Fibroblast of mammary gland (primary cell): ENCODE results near the gene DEGS2.
"Not testable (repeated sequence)": the region's sequence is repeated elsewhere in the genome, so short reads cannot be mapped to it uniquely, and the experiment has no call there.

Source experiments
- DNase-seq: peaks from one replicate; pipeline ENCODE4 v3.0.0-alpha.2; 2010; ENCODE audit warnings: low read depth
- H3K4me3 ChIP-seq: 2 replicates; pipeline ENCODE4 v1.5.1; 2011; ENCODE audit warnings: low read depth, mild to moderate bottlenecking, low read length, moderate library complexity; ENCODE audit not compliant: control insufficient read depth
- TF ChIP-seq, protein P1 (sequence below): conservative IDR thresholded peaks from 2 replicates; pipeline ENCODE4 v1.5.1; 2011; ENCODE audit warnings: low read depth, low read length, inconsistent platforms; ENCODE audit not compliant: control insufficient read depth, insufficient read depth

Gene DEGS2

DNA sequence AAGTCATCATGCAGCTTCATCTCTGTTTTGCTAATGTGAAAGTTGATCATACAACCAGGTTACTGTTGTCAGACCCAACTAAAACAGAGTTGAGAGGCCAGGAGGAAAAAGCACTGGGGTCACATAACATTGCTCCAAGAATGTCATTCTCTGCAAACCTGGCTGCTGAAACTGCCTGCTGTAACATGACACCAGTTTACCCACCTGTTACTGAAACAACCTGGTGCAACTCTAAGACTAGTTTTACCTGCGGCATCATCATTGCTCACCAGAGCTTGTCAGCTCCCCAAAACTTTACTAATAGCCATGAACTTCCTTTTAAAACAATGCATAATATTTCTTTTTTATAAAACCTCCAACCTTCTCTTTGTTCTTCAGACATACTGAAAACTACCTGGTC lies 30.7 kb upstream of the DEGS2 start:
- DNase-seq: no peak
- no peak overlapping the region for H3K4me3 ChIP-seq
- TF ChIP-seq, protein P1, sequence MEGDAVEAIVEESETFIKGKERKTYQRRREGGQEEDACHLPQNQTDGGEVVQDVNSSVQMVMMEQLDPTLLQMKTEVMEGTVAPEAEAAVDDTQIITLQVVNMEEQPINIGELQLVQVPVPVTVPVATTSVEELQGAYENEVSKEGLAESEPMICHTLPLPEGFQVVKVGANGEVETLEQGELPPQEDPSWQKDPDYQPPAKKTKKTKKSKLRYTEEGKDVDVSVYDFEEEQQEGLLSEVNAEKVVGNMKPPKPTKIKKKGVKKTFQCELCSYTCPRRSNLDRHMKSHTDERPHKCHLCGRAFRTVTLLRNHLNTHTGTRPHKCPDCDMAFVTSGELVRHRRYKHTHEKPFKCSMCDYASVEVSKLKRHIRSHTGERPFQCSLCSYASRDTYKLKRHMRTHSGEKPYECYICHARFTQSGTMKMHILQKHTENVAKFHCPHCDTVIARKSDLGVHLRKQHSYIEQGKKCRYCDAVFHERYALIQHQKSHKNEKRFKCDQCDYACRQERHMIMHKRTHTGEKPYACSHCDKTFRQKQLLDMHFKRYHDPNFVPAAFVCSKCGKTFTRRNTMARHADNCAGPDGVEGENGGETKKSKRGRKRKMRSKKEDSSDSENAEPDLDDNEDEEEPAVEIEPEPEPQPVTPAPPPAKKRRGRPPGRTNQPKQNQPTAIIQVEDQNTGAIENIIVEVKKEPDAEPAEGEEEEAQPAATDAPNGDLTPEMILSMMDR: no peak

DNA sequence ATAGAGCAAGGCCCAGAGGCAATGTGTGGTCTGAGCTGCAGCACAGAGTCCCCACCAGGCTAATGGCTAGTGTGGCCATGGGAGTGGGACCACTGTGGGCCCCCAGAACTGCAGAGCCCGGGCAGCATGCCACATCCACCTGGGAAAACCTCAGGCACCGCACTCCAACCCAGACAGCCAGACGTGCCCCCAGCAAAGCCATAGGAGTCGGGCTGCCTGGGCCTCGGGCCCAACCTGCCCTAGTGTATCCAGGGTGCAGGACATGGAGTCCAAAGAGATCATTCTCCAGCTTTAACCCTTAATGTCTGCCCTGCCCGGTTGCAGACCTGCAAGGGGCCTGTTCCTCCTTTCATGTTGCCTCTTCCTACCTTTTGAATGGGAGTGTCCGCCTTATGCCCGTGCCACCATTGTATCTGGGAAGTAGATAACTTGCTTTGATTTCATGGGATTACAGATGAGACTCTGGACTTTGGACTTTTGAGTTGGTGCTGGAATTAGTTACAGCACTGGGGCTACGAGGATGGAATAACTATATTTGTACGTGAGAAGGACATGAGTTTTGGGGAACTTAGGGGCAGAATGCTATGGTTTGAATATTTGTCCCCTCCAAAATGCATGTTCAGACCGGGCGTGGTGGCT lies 29.1 kb upstream of the DEGS2 start:
- H3K4me3 ChIP-seq: no peak overlapping the region
- TF ChIP-seq, protein P1: no peak
- no peak for DNase-seq

DNA sequence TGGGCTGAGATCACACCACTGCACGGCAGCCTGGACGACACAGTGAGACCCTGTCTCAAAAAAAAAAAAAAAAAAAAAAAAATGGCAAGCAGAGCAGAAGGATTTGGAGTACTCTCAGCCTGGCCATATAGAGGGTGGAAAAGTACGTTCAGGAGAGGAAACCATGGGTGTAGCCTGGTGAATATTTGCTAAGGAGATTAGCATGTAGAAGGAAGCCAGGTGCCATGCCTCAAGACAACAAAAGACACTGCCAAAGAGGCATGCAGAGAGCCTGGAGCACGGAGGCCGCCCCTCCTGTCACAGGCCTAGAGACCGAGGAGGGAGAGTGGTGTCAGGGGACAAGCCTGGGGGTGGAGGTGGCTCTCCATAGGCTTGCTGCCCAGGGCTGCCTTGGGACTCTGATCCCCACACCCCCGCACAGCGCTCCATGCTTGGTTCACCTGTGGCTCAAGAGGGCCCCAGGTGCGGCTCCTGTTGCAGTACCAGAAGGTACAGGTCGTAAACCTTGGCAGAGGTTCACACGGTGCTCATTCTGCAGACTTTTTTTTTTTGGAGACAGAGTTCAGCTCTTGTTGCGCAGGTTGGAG lies 27.9 kb upstream of the DEGS2 start:
- no peak for DNase-seq
- TF ChIP-seq, protein P1: no peak
- H3K4me3 ChIP-seq: no peak overlapping the region

DNA sequence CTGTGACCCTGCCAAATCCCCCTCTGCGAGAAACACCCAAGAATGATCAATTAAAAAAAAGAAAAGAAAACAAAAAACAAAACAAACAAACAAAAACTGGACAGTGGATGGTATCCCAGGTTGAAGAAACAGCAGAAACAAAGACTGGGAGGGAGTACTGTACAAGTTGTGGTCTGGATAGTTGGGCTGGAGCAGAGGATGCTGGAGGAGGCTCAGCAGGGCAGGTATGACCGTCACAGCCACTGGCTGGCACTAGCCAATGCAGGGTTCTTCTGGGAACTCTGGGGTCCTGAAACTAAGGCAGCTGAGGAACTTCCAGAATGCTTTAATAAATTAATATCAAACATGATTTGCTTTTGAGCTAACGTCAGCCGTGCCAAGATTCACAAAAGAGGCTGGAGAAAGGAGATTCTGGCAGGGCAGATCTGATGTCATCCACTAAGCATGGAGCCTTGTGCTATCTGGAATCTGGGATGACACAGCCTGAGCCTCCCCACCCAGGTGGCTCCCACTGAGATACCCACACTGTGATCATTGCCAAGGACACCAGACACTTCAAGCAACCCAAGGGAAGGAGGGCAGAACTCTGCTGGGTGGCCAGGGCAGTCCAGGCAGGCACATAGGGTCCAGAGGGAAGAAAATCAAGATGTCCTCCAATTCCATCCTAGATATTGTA lies 22.6 kb upstream of the DEGS2 start:
- DNase-seq, H3K4me3 ChIP-seq: not testable (repeated sequence)

DNA sequence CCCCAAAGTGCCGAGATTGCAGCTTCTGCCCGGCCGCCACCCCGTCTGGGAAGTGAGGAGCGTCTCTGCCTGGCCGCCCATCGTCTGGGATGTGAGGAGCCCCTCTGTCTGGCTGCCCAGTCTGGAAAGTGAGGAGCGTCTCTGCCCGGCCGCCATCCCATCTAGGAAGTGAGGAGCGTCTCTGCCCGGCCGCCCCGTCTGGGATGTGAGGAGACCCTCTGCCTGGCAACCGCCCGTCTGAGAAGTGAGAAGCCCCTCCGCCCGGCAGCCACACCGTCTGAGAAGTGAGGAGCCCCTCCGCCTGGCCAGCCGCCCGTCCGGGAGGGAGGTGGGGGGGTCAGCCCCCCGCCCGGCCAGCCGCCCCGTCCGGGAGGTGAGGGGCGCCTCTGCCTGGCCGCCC lies 21.2 kb upstream of the DEGS2 start:
- not testable (repeated sequence) for DNase-seq, H3K4me3 ChIP-seq

DNA sequence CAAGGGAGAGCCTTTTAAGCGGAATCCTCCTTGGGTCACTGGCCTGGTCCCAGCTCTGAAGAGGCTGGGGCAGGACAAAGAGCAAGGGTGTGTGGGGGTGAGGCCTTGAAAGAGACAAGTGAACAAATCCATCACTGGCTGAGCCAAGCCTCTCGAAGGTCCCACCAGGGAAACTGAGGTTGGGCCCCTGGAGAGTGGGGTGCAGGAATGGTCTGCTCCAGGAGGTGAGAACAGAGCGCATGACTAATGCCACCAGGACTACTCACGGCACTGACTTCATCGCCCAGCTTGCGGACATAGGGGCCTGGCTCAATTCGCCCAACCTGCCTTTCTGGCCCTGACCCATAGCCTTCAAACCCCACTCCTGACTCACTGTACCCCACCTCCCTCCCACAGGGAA lies 19.2 kb upstream of the DEGS2 start:
- TF ChIP-seq, protein P1: no peak
- H3K4me3 ChIP-seq: no peak overlapping the region
- no peak for DNase-seq

DNA sequence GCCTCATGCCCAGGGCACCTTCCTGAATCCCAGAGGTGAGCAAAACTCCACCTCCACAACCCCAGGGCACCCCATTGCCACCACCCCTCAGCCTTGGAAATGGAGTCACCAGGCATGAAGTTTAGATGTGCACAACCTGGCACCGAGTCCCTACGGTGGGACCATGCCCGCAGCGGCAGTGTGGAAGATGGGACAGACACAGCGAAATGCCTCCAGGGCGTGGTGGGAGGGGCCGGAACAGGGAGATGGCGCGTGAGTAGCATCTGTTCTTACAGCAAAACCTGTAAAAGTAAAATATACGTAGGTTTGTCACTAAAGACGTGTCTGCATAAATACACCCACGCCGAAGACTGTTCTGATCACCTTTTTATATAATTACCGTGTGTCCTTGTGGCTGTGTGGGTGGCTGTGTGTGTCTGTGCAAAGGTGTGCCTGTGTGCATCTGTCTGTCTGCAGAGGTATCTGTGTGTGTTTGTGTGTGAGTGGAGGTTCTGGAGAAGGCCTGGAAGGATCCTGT lies 17.4 kb upstream of the DEGS2 start:
- no peak overlapping the region for H3K4me3 ChIP-seq
- DNase-seq: no peak
- TF ChIP-seq, protein P1: no peak
